Fibroblast of lung (primary cell): ENCODE results near the gene IGFL2.

Source experiments
- CTCF ChIP-seq, 2 donors: IDR thresholded peaks in 1 of 2; conservative IDR thresholded peaks in 1 of 2; 1 replicate in 1 of 2; 2 replicates in 1 of 2; pipeline ENCODE4 v1.5.1; 2011 to 2012; ENCODE audit warnings: low read length in 2 of 2, control low read depth in 1 of 2, inconsistent platforms in 1 of 2, low read depth in 1 of 2, mild to moderate bottlenecking in 1 of 2
- EZH2 ChIP-seq: IDR thresholded peaks from 2 replicates; pipeline ENCODE4 v1.5.1; 2012; ENCODE audit warnings: low read length, control low read depth, mild to moderate bottlenecking; ENCODE audit errors: missing control alignments

- TF ChIP-seq CTCF (conservative IDR thresholded peaks at IDR 0.05 in 1 of 2, IDR thresholded peaks at IDR 0.05 in 1 of 2; ENCODE audit: low read depth in 1 of 2, low read length in 2 of 2) (no peak), EZH2 (no peak)
Measured at GRCh38 chr19:46142294-46142693, 5.7 kb upstream of the IGFL2 start.
